ENCODE measurements around the gene ZNF639.
"Not testable (repeated sequence)": the region's sequence is repeated elsewhere in the genome, so short reads cannot be mapped to it uniquely, and the experiment has no call there.

Gene ZNF639

GRCh38 chr3:179292450-179292849 is 30.4 kb upstream of the ZNF639 start:
- H3K27me3 ChIP-seq (ENCODE audit: low read depth, low read length): no peaks in the 10 kb centered on the region
- H3K4me1 ChIP-seq (ENCODE audit: control insufficient read depth in 1 of 2, insufficient read depth in 2 of 2, low read length in 2 of 2): no peaks in the 10 kb centered on the region
- no peaks in the 10 kb centered on the region for H3K36me3 ChIP-seq (ENCODE audit: control insufficient read depth in 1 of 2, insufficient read depth in 2 of 2, low read length in 2 of 2)
- H3K4me3 ChIP-seq (ENCODE audit: low read depth in 1 of 2, low read length in 2 of 2): no peak overlapping the region
- H3K9me3 ChIP-seq (ENCODE audit: control insufficient read depth in 1 of 2, low read length in 2 of 2): peaks cover 0 to 2% of the 10 kb centered on the region in 2 donors
- no peak overlapping the region for H3K27ac ChIP-seq (ENCODE audit: low read length)

GRCh38 chr3:179297971-179298725 is 24.7 kb upstream of the ZNF639 start:
- Histone ChIP-seq H3K9me3 (ENCODE audit: control insufficient read depth in 1 of 2, low read length in 2 of 2) (peaks cover 0 to 2% of the 10 kb centered on the region in 2 donors), H3K27ac (ENCODE audit: low read length) (no peak overlapping the region), H3K27me3 (ENCODE audit: low read depth, low read length) (no peaks in the 10 kb centered on the region), H3K4me3 (ENCODE audit: low read depth in 1 of 2, low read length in 2 of 2) (no peak overlapping the region), H3K36me3 (ENCODE audit: control insufficient read depth in 1 of 2, insufficient read depth in 2 of 2, low read length in 2 of 2) (no peaks in the 10 kb centered on the region), H3K4me1 (ENCODE audit: control insufficient read depth in 1 of 2, insufficient read depth in 2 of 2, low read length in 2 of 2) (no peaks in the 10 kb centered on the region)

- Histone ChIP-seq H3K4me1 (ENCODE audit: control insufficient read depth in 1 of 2, insufficient read depth in 2 of 2, low read length in 2 of 2) (no peaks in the 10 kb centered on the region), H3K4me3 (ENCODE audit: low read depth in 1 of 2, low read length in 2 of 2) (no peak overlapping the region), H3K9me3 (ENCODE audit: control insufficient read depth in 1 of 2, low read length in 2 of 2) (peaks cover 0 to 2% of the 10 kb centered on the region in 2 donors), H3K27me3 (ENCODE audit: low read depth, low read length) (no peaks in the 10 kb centered on the region), H3K27ac (ENCODE audit: low read length) (no peak overlapping the region), H3K36me3 (ENCODE audit: control insufficient read depth in 1 of 2, insufficient read depth in 2 of 2, low read length in 2 of 2) (no peaks in the 10 kb centered on the region)
Measured at GRCh38 chr3:179299316-179299715, 23.5 kb upstream of the ZNF639 start.

GRCh38 chr3:179299999-179300613 is 22.7 kb upstream of the ZNF639 start:
- no peaks in the 10 kb centered on the region for H3K4me1 ChIP-seq (ENCODE audit: control insufficient read depth in 1 of 2, insufficient read depth in 2 of 2, low read length in 2 of 2)
- peaks cover 0 to 2% of the 10 kb centered on the region in 2 donors for H3K9me3 ChIP-seq (ENCODE audit: control insufficient read depth in 1 of 2, low read length in 2 of 2)
- H3K4me3 ChIP-seq (ENCODE audit: low read depth in 1 of 2, low read length in 2 of 2): no peak overlapping the region
- no peaks in the 10 kb centered on the region for H3K27me3 ChIP-seq (ENCODE audit: low read depth, low read length)
- H3K36me3 ChIP-seq (ENCODE audit: control insufficient read depth in 1 of 2, insufficient read depth in 2 of 2, low read length in 2 of 2): no peaks in the 10 kb centered on the region
- no peak overlapping the region for H3K27ac ChIP-seq (ENCODE audit: low read length)

- no peaks in the 10 kb centered on the region for H3K27me3 ChIP-seq (ENCODE audit: low read depth, low read length)
Measured at GRCh38 chr3:179301645-179302044, 21.2 kb upstream of the ZNF639 start.

GRCh38 chr3:179302111-179302510 is 20.7 kb upstream of the ZNF639 start:
- no peaks in the 10 kb centered on the region for H3K36me3 ChIP-seq (ENCODE audit: control insufficient read depth in 1 of 2, insufficient read depth in 2 of 2, low read length in 2 of 2)
- no peaks in the 10 kb centered on the region for H3K27me3 ChIP-seq (ENCODE audit: low read depth, low read length)
- no peak overlapping the region for H3K27ac ChIP-seq (ENCODE audit: low read length)
- H3K4me1 ChIP-seq (ENCODE audit: control insufficient read depth in 1 of 2, insufficient read depth in 2 of 2, low read length in 2 of 2): no peaks in the 10 kb centered on the region
- peaks cover 0 to 2% of the 10 kb centered on the region in 2 donors for H3K9me3 ChIP-seq (ENCODE audit: control insufficient read depth in 1 of 2, low read length in 2 of 2)
- no peak overlapping the region for H3K4me3 ChIP-seq (ENCODE audit: low read depth in 1 of 2, low read length in 2 of 2)

More at GRCh38 chr3:179301645-179302044, 21.2 kb upstream of the ZNF639 start:
- no peaks in the 10 kb centered on the region for H3K4me1 ChIP-seq (ENCODE audit: control insufficient read depth in 1 of 2, insufficient read depth in 2 of 2, low read length in 2 of 2)
- H3K27ac ChIP-seq (ENCODE audit: low read length): no peak overlapping the region
- peaks cover 0 to 2% of the 10 kb centered on the region in 2 donors for H3K9me3 ChIP-seq (ENCODE audit: control insufficient read depth in 1 of 2, low read length in 2 of 2)
- H3K36me3 ChIP-seq (ENCODE audit: control insufficient read depth in 1 of 2, insufficient read depth in 2 of 2, low read length in 2 of 2): no peaks in the 10 kb centered on the region
- no peak overlapping the region for H3K4me3 ChIP-seq (ENCODE audit: low read depth in 1 of 2, low read length in 2 of 2)

GRCh38 chr3:179304605-179305004 is 18.2 kb upstream of the ZNF639 start:
- H3K9me3 ChIP-seq (ENCODE audit: control insufficient read depth in 1 of 2, low read length in 2 of 2): no peaks in the 10 kb centered on the region
- no peak overlapping the region for H3K27ac ChIP-seq (ENCODE audit: low read length)
- no peaks in the 10 kb centered on the region for H3K4me1 ChIP-seq (ENCODE audit: control insufficient read depth in 1 of 2, insufficient read depth in 2 of 2, low read length in 2 of 2)
- H3K4me3 ChIP-seq (ENCODE audit: low read depth in 1 of 2, low read length in 2 of 2): no peak overlapping the region
- no peaks in the 10 kb centered on the region for H3K36me3 ChIP-seq (ENCODE audit: control insufficient read depth in 1 of 2, insufficient read depth in 2 of 2, low read length in 2 of 2)
- H3K27me3 ChIP-seq (ENCODE audit: low read depth, low read length): no peaks in the 10 kb centered on the region

GRCh38 chr3:179307362-179307761 is 15.5 kb upstream of the ZNF639 start:
- H3K36me3 ChIP-seq (ENCODE audit: control insufficient read depth in 1 of 2, insufficient read depth in 2 of 2, low read length in 2 of 2); H3K9me3 ChIP-seq (ENCODE audit: control insufficient read depth in 1 of 2, low read length in 2 of 2); H3K4me3 ChIP-seq (ENCODE audit: low read depth in 1 of 2, low read length in 2 of 2); H3K27ac ChIP-seq (ENCODE audit: low read length); H3K27me3 ChIP-seq (ENCODE audit: low read depth, low read length); H3K4me1 ChIP-seq (ENCODE audit: control insufficient read depth in 1 of 2, insufficient read depth in 2 of 2, low read length in 2 of 2): not testable (repeated sequence)

GRCh38 chr3:179308001-179308400 is 14.8 kb upstream of the ZNF639 start:
- H3K36me3 ChIP-seq (ENCODE audit: control insufficient read depth in 1 of 2, insufficient read depth in 2 of 2, low read length in 2 of 2): no peaks in the 10 kb centered on the region
- no peaks in the 10 kb centered on the region for H3K27me3 ChIP-seq (ENCODE audit: low read depth, low read length)
- H3K4me1 ChIP-seq (ENCODE audit: control insufficient read depth in 1 of 2, insufficient read depth in 2 of 2, low read length in 2 of 2): no peaks in the 10 kb centered on the region
- H3K9me3 ChIP-seq (ENCODE audit: control insufficient read depth in 1 of 2, low read length in 2 of 2): no peaks in the 10 kb centered on the region
- no peak overlapping the region for H3K27ac ChIP-seq (ENCODE audit: low read length)
- H3K4me3 ChIP-seq (ENCODE audit: low read depth in 1 of 2, low read length in 2 of 2): no peak overlapping the region

GRCh38 chr3:179309225-179310078 is 13.4 kb upstream of the ZNF639 start:
- no peaks in the 10 kb centered on the region for H3K4me1 ChIP-seq (ENCODE audit: control insufficient read depth in 1 of 2, insufficient read depth in 2 of 2, low read length in 2 of 2)
- no peaks in the 10 kb centered on the region for H3K36me3 ChIP-seq (ENCODE audit: control insufficient read depth in 1 of 2, insufficient read depth in 2 of 2, low read length in 2 of 2)
- H3K9me3 ChIP-seq (ENCODE audit: control insufficient read depth in 1 of 2, low read length in 2 of 2): no peaks in the 10 kb centered on the region
- H3K27me3 ChIP-seq (ENCODE audit: low read depth, low read length): no peaks in the 10 kb centered on the region
- no peak overlapping the region for H3K4me3 ChIP-seq (ENCODE audit: low read depth in 1 of 2, low read length in 2 of 2)
- no peak overlapping the region for H3K27ac ChIP-seq (ENCODE audit: low read length)

- Histone ChIP-seq H3K27ac (ENCODE audit: low read length) (no peak overlapping the region), H3K4me1 (ENCODE audit: control insufficient read depth in 1 of 2, insufficient read depth in 2 of 2, low read length in 2 of 2) (peaks cover 0 to 6% of the 10 kb centered on the region in 2 donors), H3K27me3 (ENCODE audit: low read depth, low read length) (no peaks in the 10 kb centered on the region), H3K36me3 (ENCODE audit: control insufficient read depth in 1 of 2, insufficient read depth in 2 of 2, low read length in 2 of 2) (peaks cover 0 to 3% of the 10 kb centered on the region in 2 donors), H3K9me3 (ENCODE audit: control insufficient read depth in 1 of 2, low read length in 2 of 2) (no peaks in the 10 kb centered on the region), H3K4me3 (ENCODE audit: low read depth in 1 of 2, low read length in 2 of 2) (no peak overlapping the region)
Measured at GRCh38 chr3:179318876-179319275, 4.0 kb upstream of the ZNF639 start.

Data from muscle layer of duodenum (tissue), 2 donors.